ENCODE data around the gene KLHL1.

- TF ChIP-seq EZH2 (IDR thresholded peaks at IDR 0.05; ENCODE audit: insufficient read depth, poor library complexity, severe bottlenecking): no peak
- no peak for TF ChIP-seq EZH2phosphoT487 (IDR thresholded peaks at IDR 0.05; ENCODE audit: insufficient read depth, low read depth)
These were observed 426.5 kb downstream of the KLHL1 start for GRCh38 chr13:69681722-69682121.

Data from GM23248 (cell line).